Measurements from ENCODE around the gene ARHGAP23.
A peak's percentile ranks its signal among the peaks of the same experiment; 100 is the strongest.

The ARHGAP23 gene

GRCh38 chr17:38442548-38442947 is 14.3 kb downstream of the ARHGAP23 start:
- Histone ChIP-seq H3K4me3 (ENCODE audit: insufficient read depth, low read depth, low read length, poor library complexity, severe bottlenecking) (no peak overlapping the region), H3K36me3 (ENCODE audit: control insufficient read depth, insufficient read depth, low read length) (no peaks in the 10 kb centered on the region), H3K27me3 (replicated peaks; ENCODE audit: control insufficient read depth, insufficient read depth, low read length, poor library complexity, severe bottlenecking) (peaks cover 9% of the 10 kb centered on the region), H3K9me3 (ENCODE audit: control insufficient read depth, low read length) (no peaks in the 10 kb centered on the region), H3K4me1 (ENCODE audit: control insufficient read depth, insufficient read depth, low read length, poor library complexity, severe bottlenecking) (peaks cover 4% of the 10 kb centered on the region), H3K27ac (ENCODE audit: insufficient read depth, low read length, poor library complexity, severe bottlenecking) (no peak overlapping the region)
- no peak for DNase-seq

- peaks cover 9% of the 10 kb centered on the region for H3K27me3 ChIP-seq (replicated peaks; ENCODE audit: control insufficient read depth, insufficient read depth, low read length, poor library complexity, severe bottlenecking)
- no peaks in the 10 kb centered on the region for H3K9me3 ChIP-seq (ENCODE audit: control insufficient read depth, low read length)
- H3K27ac ChIP-seq (ENCODE audit: insufficient read depth, low read length, poor library complexity, severe bottlenecking) = no peak overlapping the region
- no peaks in the 10 kb centered on the region for H3K36me3 ChIP-seq (ENCODE audit: control insufficient read depth, insufficient read depth, low read length)
- no peak for DNase-seq
- H3K4me1 ChIP-seq (ENCODE audit: control insufficient read depth, insufficient read depth, low read length, poor library complexity, severe bottlenecking) = peaks cover 4% of the 10 kb centered on the region
- H3K4me3 ChIP-seq (ENCODE audit: insufficient read depth, low read depth, low read length, poor library complexity, severe bottlenecking) = no peak overlapping the region
Measured at GRCh38 chr17:38443356-38444031, 15.2 kb downstream of the ARHGAP23 start.

GRCh38 chr17:38444151-38444550 is 15.9 kb downstream of the ARHGAP23 start:
- peak in 2 of 3 donors; percentile 18 to 22 for DNase-seq

GRCh38 chr17:38447502-38448085 is 19.3 kb downstream of the ARHGAP23 start:
- Histone ChIP-seq H3K9me3 (ENCODE audit: control insufficient read depth, low read length) (no peaks in the 10 kb centered on the region), H3K27ac (ENCODE audit: insufficient read depth, low read length, poor library complexity, severe bottlenecking) (no peak overlapping the region), H3K27me3 (replicated peaks; ENCODE audit: control insufficient read depth, insufficient read depth, low read length, poor library complexity, severe bottlenecking) (peaks cover 13% of the 10 kb centered on the region), H3K4me3 (ENCODE audit: insufficient read depth, low read depth, low read length, poor library complexity, severe bottlenecking) (no peak overlapping the region), H3K36me3 (ENCODE audit: control insufficient read depth, insufficient read depth, low read length) (no peaks in the 10 kb centered on the region), H3K4me1 (ENCODE audit: control insufficient read depth, insufficient read depth, low read length, poor library complexity, severe bottlenecking) (peaks cover 4% of the 10 kb centered on the region)
- DNase-seq = no peak

More at GRCh38 chr17:38444151-38444550, 15.9 kb downstream of the ARHGAP23 start:
- no peaks in the 10 kb centered on the region for H3K9me3 ChIP-seq (ENCODE audit: control insufficient read depth, low read length)
- peaks cover 10% of the 10 kb centered on the region for H3K27me3 ChIP-seq (replicated peaks; ENCODE audit: control insufficient read depth, insufficient read depth, low read length, poor library complexity, severe bottlenecking)
- no peaks in the 10 kb centered on the region for H3K36me3 ChIP-seq (ENCODE audit: control insufficient read depth, insufficient read depth, low read length)
- peaks cover 4% of the 10 kb centered on the region for H3K4me1 ChIP-seq (ENCODE audit: control insufficient read depth, insufficient read depth, low read length, poor library complexity, severe bottlenecking)
- no peak overlapping the region for H3K4me3 ChIP-seq (ENCODE audit: insufficient read depth, low read depth, low read length, poor library complexity, severe bottlenecking)
- no peak overlapping the region for H3K27ac ChIP-seq (ENCODE audit: insufficient read depth, low read length, poor library complexity, severe bottlenecking)

GRCh38 chr17:38448208-38448771 is 20.0 kb downstream of the ARHGAP23 start:
- no peaks in the 10 kb centered on the region for H3K9me3 ChIP-seq (ENCODE audit: control insufficient read depth, low read length)
- H3K36me3 ChIP-seq (ENCODE audit: control insufficient read depth, insufficient read depth, low read length) = no peaks in the 10 kb centered on the region
- DNase-seq = no peak
- H3K27me3 ChIP-seq (replicated peaks; ENCODE audit: control insufficient read depth, insufficient read depth, low read length, poor library complexity, severe bottlenecking) = peaks cover 13% of the 10 kb centered on the region
- H3K4me3 ChIP-seq (ENCODE audit: insufficient read depth, low read depth, low read length, poor library complexity, severe bottlenecking) = no peak overlapping the region
- no peak overlapping the region for H3K27ac ChIP-seq (ENCODE audit: insufficient read depth, low read length, poor library complexity, severe bottlenecking)
- peaks cover 4% of the 10 kb centered on the region for H3K4me1 ChIP-seq (ENCODE audit: control insufficient read depth, insufficient read depth, low read length, poor library complexity, severe bottlenecking)

GRCh38 chr17:38449364-38449763 is 21.1 kb downstream of the ARHGAP23 start:
- no peaks in the 10 kb centered on the region for H3K36me3 ChIP-seq (ENCODE audit: control insufficient read depth, insufficient read depth, low read length)
- peaks cover 15% of the 10 kb centered on the region for H3K27me3 ChIP-seq (replicated peaks; ENCODE audit: control insufficient read depth, insufficient read depth, low read length, poor library complexity, severe bottlenecking)
- H3K27ac ChIP-seq (ENCODE audit: insufficient read depth, low read length, poor library complexity, severe bottlenecking) = no peak overlapping the region
- H3K9me3 ChIP-seq (ENCODE audit: control insufficient read depth, low read length) = no peaks in the 10 kb centered on the region
- no peak overlapping the region for H3K4me3 ChIP-seq (ENCODE audit: insufficient read depth, low read depth, low read length, poor library complexity, severe bottlenecking)
- no peak for DNase-seq
- no peaks in the 10 kb centered on the region for H3K4me1 ChIP-seq (ENCODE audit: control insufficient read depth, insufficient read depth, low read length, poor library complexity, severe bottlenecking)

GRCh38 chr17:38450557-38451029 is 22.3 kb downstream of the ARHGAP23 start:
- no peaks in the 10 kb centered on the region for H3K9me3 ChIP-seq (ENCODE audit: control insufficient read depth, low read length)
- peaks cover 19% of the 10 kb centered on the region for H3K27me3 ChIP-seq (replicated peaks; ENCODE audit: control insufficient read depth, insufficient read depth, low read length, poor library complexity, severe bottlenecking)
- no peaks in the 10 kb centered on the region for H3K36me3 ChIP-seq (ENCODE audit: control insufficient read depth, insufficient read depth, low read length)
- no peak overlapping the region for H3K27ac ChIP-seq (ENCODE audit: insufficient read depth, low read length, poor library complexity, severe bottlenecking)
- H3K4me1 ChIP-seq (ENCODE audit: control insufficient read depth, insufficient read depth, low read length, poor library complexity, severe bottlenecking) = no peaks in the 10 kb centered on the region
- DNase-seq = no peak
- no peak overlapping the region for H3K4me3 ChIP-seq (ENCODE audit: insufficient read depth, low read depth, low read length, poor library complexity, severe bottlenecking)

GRCh38 chr17:38451030-38451839 is 23.0 kb downstream of the ARHGAP23 start:
- no peak for DNase-seq
- Histone ChIP-seq H3K4me1 (ENCODE audit: control insufficient read depth, insufficient read depth, low read length, poor library complexity, severe bottlenecking) (no peaks in the 10 kb centered on the region), H3K27ac (ENCODE audit: insufficient read depth, low read length, poor library complexity, severe bottlenecking) (no peak overlapping the region), H3K27me3 (replicated peaks; ENCODE audit: control insufficient read depth, insufficient read depth, low read length, poor library complexity, severe bottlenecking) (peaks cover 19% of the 10 kb centered on the region), H3K36me3 (ENCODE audit: control insufficient read depth, insufficient read depth, low read length) (no peaks in the 10 kb centered on the region), H3K9me3 (ENCODE audit: control insufficient read depth, low read length) (no peaks in the 10 kb centered on the region), H3K4me3 (ENCODE audit: insufficient read depth, low read depth, low read length, poor library complexity, severe bottlenecking) (no peak overlapping the region)

- no peaks in the 10 kb centered on the region for H3K9me3 ChIP-seq (ENCODE audit: control insufficient read depth, low read length)
- no peak for DNase-seq
- no peaks in the 10 kb centered on the region for H3K36me3 ChIP-seq (ENCODE audit: control insufficient read depth, insufficient read depth, low read length)
- no peak overlapping the region for H3K4me3 ChIP-seq (ENCODE audit: insufficient read depth, low read depth, low read length, poor library complexity, severe bottlenecking)
- H3K27me3 ChIP-seq (replicated peaks; ENCODE audit: control insufficient read depth, insufficient read depth, low read length, poor library complexity, severe bottlenecking) = peaks cover 20% of the 10 kb centered on the region
- no peak overlapping the region for H3K27ac ChIP-seq (ENCODE audit: insufficient read depth, low read length, poor library complexity, severe bottlenecking)
- no peaks in the 10 kb centered on the region for H3K4me1 ChIP-seq (ENCODE audit: control insufficient read depth, insufficient read depth, low read length, poor library complexity, severe bottlenecking)
Measured at GRCh38 chr17:38451840-38452529, 23.7 kb downstream of the ARHGAP23 start.

Measured in effector memory CD4-positive, alpha-beta T cell (primary cell).